Esophagus muscularis mucosa (tissue), 4 donors: Measurements from ENCODE around the gene PARL. TPM values are rescaled to one million over a fixed set of nuclear protein-coding genes. Genes with fewer than 3 reads are reported as not detected.
A peak's percentile ranks its signal among the peaks of the same experiment; 100 is the strongest.

Experiments used
- DNase-seq: peaks from one replicate; pipeline ENCODE4 v3.0.0-alpha.2; 2017; ENCODE audit errors: extremely low spot score
- H3K27ac ChIP-seq, 4 donors: fragments of 200-600 bp; sonication (generic); replicated peaks in 1 of 4; 1 replicate in 3 of 4; 2 replicates in 1 of 4; pipeline ENCODE4 v1.5.1; 2016 to 2019; ENCODE audit warnings: mild to moderate bottlenecking in 1 of 4
- H3K27me3 ChIP-seq, 4 donors: fragments of 200-600 bp; sonication (generic); one replicate each; pipeline versions ENCODE4 v1.5.1 to v1.6.0; 2016 to 2019
- H3K36me3 ChIP-seq, 4 donors: fragments of 200-600 bp; sonication (generic); one replicate each; pipeline ENCODE4 v1.5.1; 2016 to 2019
- H3K4me1 ChIP-seq, 4 donors: fragments of 200-600 bp; sonication (generic); one replicate each; pipeline ENCODE4 v1.5.1; 2016 to 2019
- H3K4me3 ChIP-seq, 4 donors: fragments of 200-600 bp; sonication (generic); 1 replicate in 2 of 4; 2 replicates in 2 of 4; pipeline ENCODE4 v1.5.1; 2016 to 2019; ENCODE audit warnings: mild to moderate bottlenecking in 4 of 4, moderate library complexity in 1 of 4
- H3K9me3 ChIP-seq, 4 donors: fragments of 200-600 bp; sonication (generic); 1 replicate in 3 of 4; 2 replicates in 1 of 4; pipeline ENCODE4 v1.5.1; 2016 to 2019
- EP300 ChIP-seq: sonication (generic); formaldehyde crosslinking; IDR thresholded peaks from one replicate; pipeline ENCODE4 v1.6.1; 2017; ENCODE audit warnings: antibody characterized with exemption
- POLR2A ChIP-seq: fragments of 450-650 bp; IDR thresholded peaks from one replicate; pipeline ENCODE4 v1.6.1; 2017; ENCODE audit warnings: antibody characterized with exemption, moderate library complexity, mild to moderate bottlenecking, low read depth
- POLR2AphosphoS5 ChIP-seq, 2 donors: sonication (generic); formaldehyde crosslinking; IDR thresholded peaks; one replicate each; pipeline ENCODE4 v1.6.1; 2017; ENCODE audit warnings: antibody characterized with exemption in 2 of 2
- WGBS: methylation state at CpG from one replicate; pipeline ENCODE4 v1.1.5; 2018; 5-methylcytosine and 5-hydroxymethylcytosine counted together
- intact Hi-C: fragments of 100-400 bp; cut with DNase I; formaldehyde crosslinking; loops from one replicate; pipeline ENCODE4 v1.15.1; 2023
- total RNA-seq, 4 donors: library from RNA; depleted of rRNA; stranded (reverse); fragments of >200 nt; gene quantifications; one replicate each; pipeline versions ENCODE4 v1.1.0 to v1.2.1, GENCODE V29; 2016
- TF ChIP-seq, protein P1 (sequence below), 3 experiments: fragments of 200-600 bp in 2 of 3; fragments of 450-650 bp in 1 of 3; sonication (generic) in 2 of 3; IDR thresholded peaks; one replicate each; pipeline ENCODE4 v1.5.1; 2017 to 2019; ENCODE audit warnings: antibody characterized with exemption in 3 of 3, mild to moderate bottlenecking in 2 of 3, moderate library complexity in 1 of 3

Gene PARL
- total RNA-seq, 4 donors from 2014 or later, result 40.2 to 57.1 (median 51.2) TPM

- intact Hi-C loops, result no loop called here
- DNase-seq, result peak; percentile 45
- peaks cover 4 to 14% (median 11%) of the 10 kb centered on the region in 4 donors for H3K4me1 ChIP-seq
- no peak overlapping the region for H3K27ac ChIP-seq
- peaks cover 0 to 3% (median 2%) of the 10 kb centered on the region in 4 donors for H3K36me3 ChIP-seq
- H3K27me3 ChIP-seq, result no peaks in the 10 kb centered on the region
- WGBS, result 81% methylated on average over 3 of the region's 3 CpGs
- no peak overlapping the region for H3K4me3 ChIP-seq
- H3K9me3 ChIP-seq, result no peaks in the 10 kb centered on the region
- TF ChIP-seq POLR2AphosphoS5 (IDR thresholded peaks at IDR 0.05), result no peak
- TF ChIP-seq EP300, result no peak
- TF ChIP-seq, protein P1, sequence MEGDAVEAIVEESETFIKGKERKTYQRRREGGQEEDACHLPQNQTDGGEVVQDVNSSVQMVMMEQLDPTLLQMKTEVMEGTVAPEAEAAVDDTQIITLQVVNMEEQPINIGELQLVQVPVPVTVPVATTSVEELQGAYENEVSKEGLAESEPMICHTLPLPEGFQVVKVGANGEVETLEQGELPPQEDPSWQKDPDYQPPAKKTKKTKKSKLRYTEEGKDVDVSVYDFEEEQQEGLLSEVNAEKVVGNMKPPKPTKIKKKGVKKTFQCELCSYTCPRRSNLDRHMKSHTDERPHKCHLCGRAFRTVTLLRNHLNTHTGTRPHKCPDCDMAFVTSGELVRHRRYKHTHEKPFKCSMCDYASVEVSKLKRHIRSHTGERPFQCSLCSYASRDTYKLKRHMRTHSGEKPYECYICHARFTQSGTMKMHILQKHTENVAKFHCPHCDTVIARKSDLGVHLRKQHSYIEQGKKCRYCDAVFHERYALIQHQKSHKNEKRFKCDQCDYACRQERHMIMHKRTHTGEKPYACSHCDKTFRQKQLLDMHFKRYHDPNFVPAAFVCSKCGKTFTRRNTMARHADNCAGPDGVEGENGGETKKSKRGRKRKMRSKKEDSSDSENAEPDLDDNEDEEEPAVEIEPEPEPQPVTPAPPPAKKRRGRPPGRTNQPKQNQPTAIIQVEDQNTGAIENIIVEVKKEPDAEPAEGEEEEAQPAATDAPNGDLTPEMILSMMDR (IDR thresholded peaks at IDR 0.05), result no peak
- TF ChIP-seq POLR2A, result no peak
Measured at GRCh38 chr3:183873914-183874313, 10.8 kb downstream of the PARL start.

GRCh38 chr3:183871541-183871940 lies 13.1 kb downstream of the PARL start:
- Histone ChIP-seq H3K9me3 (no peaks in the 10 kb centered on the region), H3K27ac (no peak overlapping the region), H3K4me1 (peaks cover 4 to 14% (median 11%) of the 10 kb centered on the region in 4 donors), H3K36me3 (peaks cover 11 to 16% (median 14%) of the 10 kb centered on the region in 4 donors), H3K27me3 (no peaks in the 10 kb centered on the region), H3K4me3 (no peak overlapping the region)
- WGBS, result 88% methylated on average over 2 of the region's 2 CpGs
- no peak for DNase-seq
- TF ChIP-seq POLR2A (no peak), POLR2AphosphoS5 (IDR thresholded peaks at IDR 0.05) (no peak), EP300 (no peak)
- TF ChIP-seq, protein P1 (IDR thresholded peaks at IDR 0.05), result no peak
- intact Hi-C loops, result no loop called here

GRCh38 chr3:183870563-183870962 lies 14.1 kb downstream of the PARL start:
- H3K4me3 ChIP-seq, result no peak overlapping the region
- no peak for DNase-seq
- TF ChIP-seq POLR2A, result no peak
- no peak for TF ChIP-seq POLR2AphosphoS5 (IDR thresholded peaks at IDR 0.05)
- no peak for TF ChIP-seq EP300
- TF ChIP-seq, protein P1 (IDR thresholded peaks at IDR 0.05), result no peak
- WGBS, result 82% methylated on average over 3 of the region's 3 CpGs
- no peaks in the 10 kb centered on the region for H3K27me3 ChIP-seq
- intact Hi-C loops, result no loop called here
- peaks cover 3 to 7% (median 5%) of the 10 kb centered on the region in 4 donors for H3K4me1 ChIP-seq
- peaks cover 21 to 26% (median 22%) of the 10 kb centered on the region in 4 donors for H3K36me3 ChIP-seq
- H3K9me3 ChIP-seq, result no peaks in the 10 kb centered on the region
- H3K27ac ChIP-seq, result no peak overlapping the region

GRCh38 chr3:183868796-183869195 lies 15.9 kb downstream of the PARL start:
- 90% methylated on average over 1 of the region's 1 CpG for WGBS
- intact Hi-C loops, result no loop called here
- no peaks in the 10 kb centered on the region for H3K9me3 ChIP-seq
- H3K27ac ChIP-seq, result no peak overlapping the region
- peaks cover 29 to 43% (median 39%) of the 10 kb centered on the region in 4 donors for H3K36me3 ChIP-seq
- H3K4me1 ChIP-seq, result peaks cover 0 to 5% (median 0%) of the 10 kb centered on the region in 4 donors
- TF ChIP-seq, protein P1 (IDR thresholded peaks at IDR 0.05), result no peak
- no peak for TF ChIP-seq POLR2A
- no peak for TF ChIP-seq EP300
- no peak for TF ChIP-seq POLR2AphosphoS5 (IDR thresholded peaks at IDR 0.05)
- no peak for DNase-seq
- no peak overlapping the region for H3K4me3 ChIP-seq
- no peaks in the 10 kb centered on the region for H3K27me3 ChIP-seq

GRCh38 chr3:183862610-183863009 lies 22.1 kb downstream of the PARL start:
- 85% methylated on average over 4 of the region's 4 CpGs for WGBS
- TF ChIP-seq POLR2A, result no peak
- TF ChIP-seq POLR2AphosphoS5 (IDR thresholded peaks at IDR 0.05), result no peak
- TF ChIP-seq, protein P1 (IDR thresholded peaks at IDR 0.05), result no peak
- no peak for TF ChIP-seq EP300
- no peaks in the 10 kb centered on the region for H3K9me3 ChIP-seq
- intact Hi-C loops, result no loop called here
- no peaks in the 10 kb centered on the region for H3K4me1 ChIP-seq
- H3K4me3 ChIP-seq, result no peak overlapping the region
- peaks cover 40 to 100% (median 91%) of the 10 kb centered on the region in 4 donors for H3K36me3 ChIP-seq
- no peaks in the 10 kb centered on the region for H3K27me3 ChIP-seq
- H3K27ac ChIP-seq, result no peak overlapping the region
- no peak for DNase-seq
